ENCODE results near the gene TMEM144. TPM values are rescaled to one million over a fixed set of nuclear protein-coding genes. Genes with fewer than 3 reads are reported as not detected.

TMEM144 gene
- total RNA-seq (10 to 100 TPM; 13.9 to 16.8 TPM), polyA plus RNA-seq (ENCODE audit: insufficient read length in 6 of 6) (1 to 10 TPM; 4.6 to 6.5 (median 5.8) TPM)
- long read RNA-seq, donor 1 = 0 reads
- long read RNA-seq, donor 2, partial matches to known transcripts = 11 of 12 reads
- long read RNA-seq, donor 2, other reads (novel, unspliced or antisense) = 0 of 12 reads
- long read RNA-seq, donor 3, partial matches to known transcripts = 0 of 1 reads
- long read RNA-seq, donor 3, other reads (novel, unspliced or antisense) = 0 of 1 reads
- long read RNA-seq, donor 4, partial matches to known transcripts = 0 of 1 reads
- long read RNA-seq, donor 4, other reads (novel, unspliced or antisense) = 1 of 1 reads
- long read RNA-seq, donor 5 = 0 reads
- long read RNA-seq, donor 6, partial matches to known transcripts = 0 of 1 reads
- long read RNA-seq, donor 6, other reads (novel, unspliced or antisense) = 0 of 1 reads
- long read RNA-seq, donor 7 = 0 reads
- long read RNA-seq, donor 8 = 0 reads
- long read RNA-seq, donor 9 = 0 reads
- long read RNA-seq, donor 10, partial matches to known transcripts = 0 of 1 reads
- long read RNA-seq, donor 10, other reads (novel, unspliced or antisense) = 0 of 1 reads
- long read RNA-seq, donor 11, partial matches to known transcripts = 0 of 2 reads
- long read RNA-seq, donor 11, other reads (novel, unspliced or antisense) = 0 of 2 reads
- long read RNA-seq, donor 12, partial matches to known transcripts = 0 of 1 reads
- long read RNA-seq, donor 12, other reads (novel, unspliced or antisense) = 0 of 1 reads

DNA sequence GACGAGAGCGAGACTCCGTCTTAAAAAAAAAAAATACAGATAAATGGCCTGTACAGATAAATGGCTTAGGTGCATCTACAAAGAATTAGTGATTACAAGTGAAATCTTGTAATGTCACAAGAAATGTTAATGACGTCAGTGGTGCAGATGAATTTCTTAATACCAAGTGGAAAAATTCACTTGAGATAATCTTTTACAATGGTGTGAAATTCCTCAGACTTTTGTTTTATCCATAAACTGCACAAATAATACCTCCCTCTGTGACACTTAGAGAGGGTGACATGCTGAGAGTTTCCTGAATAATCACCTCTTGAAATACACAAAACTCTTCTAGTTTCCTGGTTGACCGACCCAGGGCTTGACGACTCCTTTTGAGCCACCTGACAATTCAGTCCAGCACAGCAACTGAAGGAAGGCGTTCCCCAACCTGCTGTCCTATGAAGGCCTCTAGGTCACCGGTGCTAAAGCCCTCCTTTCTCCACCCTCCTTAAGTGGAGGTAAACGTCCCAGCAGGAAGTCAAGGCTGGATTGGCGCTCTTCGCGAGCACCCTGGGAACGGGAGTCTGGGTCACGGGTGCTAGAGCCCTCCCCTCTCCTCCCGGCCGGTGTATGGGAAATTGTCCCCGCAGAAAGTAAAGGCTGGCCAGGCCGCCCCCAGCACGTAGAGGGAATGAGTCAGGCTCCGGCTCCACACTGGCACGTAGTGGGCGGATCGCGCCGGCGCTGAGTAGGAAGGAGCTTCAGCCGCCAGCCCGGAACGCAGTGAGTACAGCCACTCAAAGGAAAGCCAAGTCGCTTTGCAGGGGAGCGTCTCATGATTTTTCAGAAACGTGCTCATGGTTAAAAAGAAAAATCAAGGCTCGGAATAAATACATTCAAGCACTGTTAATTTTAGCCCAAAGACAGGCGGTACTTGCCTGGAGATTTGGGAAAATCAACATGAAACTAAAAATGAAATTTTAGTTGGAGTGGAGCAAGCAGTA lies at the start of gene TMEM144:
Gene TMEM144, plus strand, starts transcription at position 662 of the 983 bp plus-strand sequence. CDS start 2,182 bp downstream, outside the sequence.
- TF ChIP-seq, protein P1, sequence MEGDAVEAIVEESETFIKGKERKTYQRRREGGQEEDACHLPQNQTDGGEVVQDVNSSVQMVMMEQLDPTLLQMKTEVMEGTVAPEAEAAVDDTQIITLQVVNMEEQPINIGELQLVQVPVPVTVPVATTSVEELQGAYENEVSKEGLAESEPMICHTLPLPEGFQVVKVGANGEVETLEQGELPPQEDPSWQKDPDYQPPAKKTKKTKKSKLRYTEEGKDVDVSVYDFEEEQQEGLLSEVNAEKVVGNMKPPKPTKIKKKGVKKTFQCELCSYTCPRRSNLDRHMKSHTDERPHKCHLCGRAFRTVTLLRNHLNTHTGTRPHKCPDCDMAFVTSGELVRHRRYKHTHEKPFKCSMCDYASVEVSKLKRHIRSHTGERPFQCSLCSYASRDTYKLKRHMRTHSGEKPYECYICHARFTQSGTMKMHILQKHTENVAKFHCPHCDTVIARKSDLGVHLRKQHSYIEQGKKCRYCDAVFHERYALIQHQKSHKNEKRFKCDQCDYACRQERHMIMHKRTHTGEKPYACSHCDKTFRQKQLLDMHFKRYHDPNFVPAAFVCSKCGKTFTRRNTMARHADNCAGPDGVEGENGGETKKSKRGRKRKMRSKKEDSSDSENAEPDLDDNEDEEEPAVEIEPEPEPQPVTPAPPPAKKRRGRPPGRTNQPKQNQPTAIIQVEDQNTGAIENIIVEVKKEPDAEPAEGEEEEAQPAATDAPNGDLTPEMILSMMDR (IDR thresholded peaks at IDR 0.05) = no peak

DNA sequence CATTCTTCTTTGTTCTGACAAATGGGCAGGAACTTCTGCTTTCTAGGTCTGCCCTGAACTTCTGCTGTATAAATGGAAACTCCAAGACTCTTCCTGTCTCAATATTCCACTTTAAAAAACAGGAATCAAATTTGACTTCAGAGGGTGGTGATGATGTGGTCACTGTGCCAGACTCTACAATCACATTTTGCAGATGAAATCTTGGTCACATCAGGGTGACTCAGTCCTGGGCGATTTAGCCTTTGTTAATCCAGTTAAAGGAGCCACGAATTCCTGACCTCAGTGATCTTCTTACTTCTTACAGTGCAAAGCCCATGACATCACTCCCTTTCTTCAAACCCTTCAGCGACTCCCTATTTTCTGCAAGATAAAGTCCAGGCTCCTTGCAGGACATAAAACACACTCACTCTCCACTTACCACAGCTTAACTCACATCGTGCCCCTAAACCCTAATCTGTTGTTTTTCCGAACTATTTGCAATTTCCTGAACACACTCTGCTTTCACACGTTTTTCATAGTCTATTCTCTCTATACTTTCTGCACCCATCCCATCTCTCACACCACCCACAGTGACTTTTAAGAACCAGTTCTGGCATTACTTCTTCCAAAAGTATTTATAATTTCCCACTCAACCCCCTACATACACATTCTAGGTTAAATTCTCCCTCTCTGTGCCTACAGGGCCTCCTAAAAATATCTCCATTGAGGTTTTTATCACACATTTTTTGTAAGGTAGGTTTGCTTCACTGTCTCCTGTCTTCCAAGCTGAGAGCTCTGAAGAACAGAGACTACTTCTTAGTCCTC lies 48.5 kb upstream of the TMEM144 start:
- no peaks in the 10 kb centered on the region for H3K27me3 ChIP-seq
- peak in 1 of 4 donors; percentile 37 for DNase-seq
- H3K27ac ChIP-seq = peak overlapping the region; percentile 53 to 58
- TF ChIP-seq, protein P1 (IDR thresholded peaks at IDR 0.05) = no peak
- peak; percentile 81 for ATAC-seq
- no peaks in the 10 kb centered on the region for H3K36me3 ChIP-seq
- intact Hi-C loops (cut with DNase I) = no loop called here
- peaks cover 0 to 24% of the 10 kb centered on the region in 2 donors for H3K4me1 ChIP-seq
- H3K4me3 ChIP-seq = no peak overlapping the region
- no peaks in the 10 kb centered on the region for H3K9me3 ChIP-seq

More for the DNA sequence above, at the start of gene TMEM144:
- Histone ChIP-seq H3K36me3 (peaks cover 0 to 3% of the 10 kb centered on the region in 2 donors), H3K4me3 (peak within 1 kb of the TSS; percentile 32 to 39), H3K9me3 (no peaks in the 10 kb centered on the region), H3K4me1 (peaks cover 7 to 23% of the 10 kb centered on the region in 2 donors), H3K27ac (peak within 1 kb of the TSS; percentile 87 to 89), H3K27me3 (no peaks in the 10 kb centered on the region)
- peak; percentile 66 to 97 (median 91) for DNase-seq
- intact Hi-C loops (cut with DNase I) = no loop called here
- ATAC-seq = peak; percentile 98

DNA sequence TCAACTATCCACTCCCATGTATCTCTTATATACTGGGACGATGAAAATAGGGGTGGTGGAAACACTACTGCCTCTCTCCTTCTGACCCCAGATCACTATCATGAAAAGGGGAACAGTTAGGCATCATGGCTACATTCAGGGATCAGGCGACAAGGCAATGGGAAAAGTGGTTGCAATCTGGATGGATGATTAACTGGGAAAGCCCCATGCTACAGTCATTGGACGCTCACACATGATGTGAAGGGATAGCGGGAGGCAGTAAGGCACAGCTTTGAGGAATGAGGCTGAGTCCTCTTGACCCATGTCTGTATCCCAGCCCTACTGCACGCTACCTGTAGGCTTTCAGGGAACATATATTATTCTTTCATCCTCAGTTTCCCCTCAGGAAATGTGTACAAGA lies 47.7 kb upstream of the TMEM144 start:
- Histone ChIP-seq H3K4me1 (peaks cover 0 to 24% of the 10 kb centered on the region in 2 donors), H3K4me3 (no peak overlapping the region), H3K36me3 (no peaks in the 10 kb centered on the region), H3K9me3 (no peaks in the 10 kb centered on the region), H3K27ac (peak overlapping the region in 1 of 2 donors; percentile 58), H3K27me3 (no peaks in the 10 kb centered on the region)
- intact Hi-C loops (cut with DNase I) = no loop called here
- TF ChIP-seq, protein P1 (IDR thresholded peaks at IDR 0.05) = no peak
- DNase-seq (no peak), ATAC-seq (no peak)

DNA sequence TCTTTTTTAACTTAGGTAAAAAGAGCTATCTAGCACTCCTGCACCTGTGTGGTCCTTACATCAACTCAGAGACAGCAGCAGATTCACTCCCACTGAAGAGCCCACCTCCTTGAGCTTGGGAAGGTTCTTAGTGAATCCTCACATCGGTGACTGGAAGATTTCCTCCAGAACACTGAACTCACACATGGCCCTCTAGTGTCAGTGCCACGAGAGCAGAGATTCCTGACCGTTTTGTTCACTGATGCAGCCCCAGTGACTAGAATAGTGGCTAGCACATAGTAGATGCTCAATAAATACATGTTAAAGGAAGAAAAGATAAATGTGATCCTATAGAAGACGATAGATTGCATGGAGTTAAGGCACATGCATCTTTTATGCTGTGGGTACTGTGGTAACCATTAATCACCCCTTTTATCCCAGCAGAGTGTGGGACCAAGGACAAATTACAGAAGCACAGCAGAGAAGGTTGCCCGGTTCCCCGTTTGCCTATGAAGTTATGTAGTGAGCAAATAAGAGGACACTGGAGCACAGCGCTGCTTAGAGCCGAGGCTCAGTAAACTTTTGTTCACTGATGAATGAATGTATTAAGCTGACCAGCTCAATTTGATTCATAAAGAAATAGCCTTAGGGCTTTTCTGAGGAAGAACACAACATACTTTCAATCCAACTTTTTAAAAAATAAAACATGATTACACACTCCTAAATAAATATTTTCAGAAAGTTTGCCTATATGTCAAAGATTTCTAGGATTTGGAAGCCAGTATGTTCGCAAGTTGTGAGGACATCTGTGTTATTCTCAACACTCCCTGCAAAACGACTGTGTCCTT lies 46.1 kb upstream of the TMEM144 start:
- no peaks in the 10 kb centered on the region for H3K36me3 ChIP-seq
- intact Hi-C loops (cut with DNase I) = no loop called here
- DNase-seq (no peak), ATAC-seq (no peak)
- H3K4me3 ChIP-seq = no peak overlapping the region
- H3K27me3 ChIP-seq = no peaks in the 10 kb centered on the region
- peaks cover 0 to 25% of the 10 kb centered on the region in 2 donors for H3K4me1 ChIP-seq
- H3K27ac ChIP-seq = no peak overlapping the region
- H3K9me3 ChIP-seq = no peaks in the 10 kb centered on the region
- TF ChIP-seq, protein P1 (IDR thresholded peaks at IDR 0.05) = no peak
